GM18907 (cell line): ENCODE data around the gene CHD2.

ENCODE experiments used
- ATAC-seq: cut with Tn5 transposase; IDR thresholded peaks from one replicate; pipeline ENCODE4 v1.9.1; 2021; ENCODE audit warnings: mild to moderate bottlenecking, moderate library complexity; ENCODE audit not compliant: unreplicated experiment

The CHD2 gene

GRCh38 chr15:92928225-92928750, 28.2 kb downstream of the CHD2 start:
- no peak for ATAC-seq

- ATAC-seq = no peak
These were observed 28.9 kb downstream of the CHD2 start for GRCh38 chr15:92929002-92929401.

GRCh38 chr15:92930054-92930621, 30.0 kb downstream of the CHD2 start:
- ATAC-seq = no peak

- no peak for ATAC-seq
These were observed 30.7 kb downstream of the CHD2 start for GRCh38 chr15:92930776-92931175.

- no peak for ATAC-seq
These were observed 33.0 kb downstream of the CHD2 start for GRCh38 chr15:92932946-92933649.

GRCh38 chr15:92933831-92934230, 33.7 kb downstream of the CHD2 start:
- no peak for ATAC-seq

- no peak for ATAC-seq
These were observed 34.6 kb downstream of the CHD2 start for GRCh38 chr15:92934716-92935115.

GRCh38 chr15:92936138-92936537, 36.0 kb downstream of the CHD2 start:
- ATAC-seq = no peak

- no peak for ATAC-seq
These were observed 36.6 kb downstream of the CHD2 start for GRCh38 chr15:92936693-92937092.

GRCh38 chr15:92937901-92938300, 37.8 kb downstream of the CHD2 start:
- ATAC-seq = no peak

- ATAC-seq = no peak
These were observed 38.3 kb downstream of the CHD2 start for GRCh38 chr15:92938387-92938786.

- no peak for ATAC-seq
These were observed 41.5 kb downstream of the CHD2 start for GRCh38 chr15:92941668-92942067.

- ATAC-seq = no peak
These were observed 42.6 kb downstream of the CHD2 start for GRCh38 chr15:92942706-92943105.

GRCh38 chr15:92943581-92943980, 43.5 kb downstream of the CHD2 start:
- no peak for ATAC-seq

GRCh38 chr15:92944946-92945521, 44.9 kb downstream of the CHD2 start:
- no peak for ATAC-seq

GRCh38 chr15:92947071-92947730, 47.1 kb downstream of the CHD2 start:
- ATAC-seq = no peak

GRCh38 chr15:92949604-92950249, 49.6 kb downstream of the CHD2 start:
- no peak for ATAC-seq

GRCh38 chr15:92951800-92952457, 51.8 kb downstream of the CHD2 start:
- ATAC-seq = no peak

- ATAC-seq = no peak
These were observed 52.3 kb downstream of the CHD2 start for GRCh38 chr15:92952458-92952850.

- ATAC-seq = no peak
These were observed 53.4 kb downstream of the CHD2 start for GRCh38 chr15:92953566-92953965.

GRCh38 chr15:92954002-92954401, 53.9 kb downstream of the CHD2 start:
- no peak for ATAC-seq
